Ascending aorta (tissue), 2 donors: Measurements from ENCODE around the gene SENP6. TPM values are rescaled to one million over a fixed set of nuclear protein-coding genes. Genes with fewer than 3 reads are reported as not detected.

Experiments used
- DNase-seq, 2 donors: peaks; one replicate each; pipeline ENCODE4 v3.0.0-alpha.2; 2019; ENCODE audit warnings: low spot score in 2 of 2
- H3K27ac ChIP-seq, 2 donors: fragments of 200-600 bp; sonication (generic); one replicate each; pipeline ENCODE4 v1.5.1; 2016 to 2017; ENCODE audit warnings: mild to moderate bottlenecking in 1 of 2
- H3K27me3 ChIP-seq: fragments of 200-600 bp; sonication (generic); one replicate; pipeline ENCODE4 v1.5.1; 2017
- H3K36me3 ChIP-seq, 2 donors: fragments of 200-600 bp; sonication (generic); one replicate each; pipeline ENCODE4 v1.5.1; 2016
- H3K4me1 ChIP-seq, 2 donors: fragments of 200-600 bp; sonication (generic); one replicate each; pipeline ENCODE4 v1.5.1; 2016 to 2017; ENCODE audit warnings: mild to moderate bottlenecking in 1 of 2
- H3K4me3 ChIP-seq, 2 donors: fragments of 200-600 bp; sonication (generic); one replicate each; pipeline ENCODE4 v1.5.1; 2016 to 2017; ENCODE audit warnings: mild to moderate bottlenecking in 1 of 2
- H3K9me3 ChIP-seq, 2 donors: fragments of 200-600 bp; sonication (generic); one replicate each; pipeline ENCODE4 v1.5.1; 2016
- CTCF ChIP-seq, 3 experiments: fragments of 200-600 bp in 2 of 3; fragments of 450-650 bp in 1 of 3; sonication (generic) in 2 of 3; IDR thresholded peaks; one replicate each; pipeline ENCODE4 v1.5.1; 2016 to 2019; ENCODE audit warnings: antibody characterized with exemption in 3 of 3, mild to moderate bottlenecking in 1 of 3, moderate library complexity in 1 of 3
- intact Hi-C: fragments of 100-400 bp; cut with DNase I; formaldehyde crosslinking; loops from one replicate; pipeline ENCODE4 v1.15.1; 2023
- total RNA-seq: library from RNA; depleted of rRNA; stranded (reverse); fragments of >200 nt; gene quantifications from one replicate; pipeline ENCODE4 v1.1.0, GENCODE V29; 2016

The SENP6 gene
- total RNA-seq, 1 donor from 2014 or later, result 24.4 TPM

- Histone ChIP-seq H3K27me3 (no peaks in the 10 kb centered on the region), H3K4me1 (peaks cover 0 to 9% of the 10 kb centered on the region in 2 donors), H3K36me3 (peaks cover 8 to 31% of the 10 kb centered on the region in 2 donors), H3K27ac (no peak overlapping the region), H3K4me3 (no peak overlapping the region), H3K9me3 (no peaks in the 10 kb centered on the region)
- TF ChIP-seq CTCF (IDR thresholded peaks at IDR 0.05), result no peak
- DNase-seq, result no peak
- intact Hi-C loops, result no loop called here
These were observed 30.4 kb downstream of the SENP6 start for GRCh38 chr6:75631859-75632635.

DNA sequence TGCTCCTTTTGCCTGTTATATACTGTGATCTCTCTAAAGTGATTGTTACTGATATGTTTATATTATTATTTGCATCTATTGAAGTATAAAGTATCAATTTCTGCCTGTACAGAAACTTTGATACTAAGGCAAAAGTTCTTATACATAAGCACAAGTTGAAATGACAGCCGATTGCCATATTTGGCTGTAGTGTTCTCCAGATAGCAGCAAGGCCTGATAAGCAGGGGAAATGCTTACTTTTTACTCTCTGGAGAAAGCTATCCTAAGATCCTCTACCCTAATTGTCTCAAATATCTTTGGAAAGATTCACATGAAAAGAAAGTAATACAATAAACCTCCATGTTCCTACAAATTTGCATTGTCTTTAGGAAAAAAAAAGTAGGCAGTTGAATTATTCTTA lies 31.4 kb downstream of the SENP6 start:
- Histone ChIP-seq H3K9me3 (no peaks in the 10 kb centered on the region), H3K27me3 (no peaks in the 10 kb centered on the region), H3K36me3 (peaks cover 8 to 29% of the 10 kb centered on the region in 2 donors), H3K27ac (no peak overlapping the region), H3K4me3 (no peak overlapping the region), H3K4me1 (peaks cover 0 to 9% of the 10 kb centered on the region in 2 donors)
- intact Hi-C loops, result no loop called here
- TF ChIP-seq CTCF (IDR thresholded peaks at IDR 0.05), result no peak
- no peak for DNase-seq

- intact Hi-C loops, result no loop called here
- peaks cover 0 to 23% of the 10 kb centered on the region in 2 donors for H3K36me3 ChIP-seq
- DNase-seq, result no peak
- no peaks in the 10 kb centered on the region for H3K4me1 ChIP-seq
- no peak overlapping the region for H3K27ac ChIP-seq
- H3K27me3 ChIP-seq, result no peaks in the 10 kb centered on the region
- H3K4me3 ChIP-seq, result no peak overlapping the region
- no peak for TF ChIP-seq CTCF (IDR thresholded peaks at IDR 0.05)
- H3K9me3 ChIP-seq, result no peaks in the 10 kb centered on the region
These were observed 40.6 kb downstream of the SENP6 start for GRCh38 chr6:75642311-75642710.

GRCh38 chr6:75643173-75643572 lies 41.5 kb downstream of the SENP6 start:
- DNase-seq, result no peak
- Histone ChIP-seq H3K4me1 (no peaks in the 10 kb centered on the region), H3K4me3 (no peak overlapping the region), H3K27ac (no peak overlapping the region), H3K9me3 (no peaks in the 10 kb centered on the region), H3K27me3 (no peaks in the 10 kb centered on the region), H3K36me3 (peaks cover 0 to 28% of the 10 kb centered on the region in 2 donors)
- intact Hi-C loops, result no loop called here
- TF ChIP-seq CTCF (IDR thresholded peaks at IDR 0.05), result no peak

DNA sequence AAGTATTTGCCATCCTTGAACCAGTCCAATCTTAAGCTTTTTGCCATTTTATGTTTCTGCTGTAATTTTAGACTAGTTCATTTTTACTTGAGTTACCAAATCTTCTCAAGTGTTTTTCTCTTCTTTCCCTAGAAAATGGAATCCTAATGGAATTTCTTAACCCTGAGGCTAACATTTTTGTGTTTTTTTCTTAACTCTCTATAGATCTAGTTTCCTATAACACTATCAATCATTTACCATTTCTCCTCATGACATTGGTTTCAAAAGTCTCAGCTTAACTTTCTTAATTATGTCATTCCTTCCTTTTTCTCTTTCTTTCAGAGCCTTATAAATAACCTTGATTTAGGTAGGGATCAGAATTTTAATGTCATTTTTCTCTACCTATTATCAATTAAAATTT lies 54.8 kb downstream of the SENP6 start:
- intact Hi-C loops, result no loop called here
- H3K27ac ChIP-seq, result no peak overlapping the region
- H3K4me1 ChIP-seq, result no peaks in the 10 kb centered on the region
- peaks cover 12 to 50% of the 10 kb centered on the region in 2 donors for H3K36me3 ChIP-seq
- H3K4me3 ChIP-seq, result no peak overlapping the region
- TF ChIP-seq CTCF (IDR thresholded peaks at IDR 0.05), result no peak
- no peaks in the 10 kb centered on the region for H3K9me3 ChIP-seq
- no peak for DNase-seq
- no peaks in the 10 kb centered on the region for H3K27me3 ChIP-seq
